ENCODE data around the gene TMEM120B. TPM values are rescaled to one million over a fixed set of nuclear protein-coding genes. Genes with fewer than 3 reads are reported as not detected.
"Not testable (repeated sequence)": the region's sequence is repeated elsewhere in the genome, so short reads cannot be mapped to it uniquely, and the experiment has no call there.

TMEM120B gene
- total RNA-seq, 1 donor from 2014 or later, result 5.0 TPM

DNA sequence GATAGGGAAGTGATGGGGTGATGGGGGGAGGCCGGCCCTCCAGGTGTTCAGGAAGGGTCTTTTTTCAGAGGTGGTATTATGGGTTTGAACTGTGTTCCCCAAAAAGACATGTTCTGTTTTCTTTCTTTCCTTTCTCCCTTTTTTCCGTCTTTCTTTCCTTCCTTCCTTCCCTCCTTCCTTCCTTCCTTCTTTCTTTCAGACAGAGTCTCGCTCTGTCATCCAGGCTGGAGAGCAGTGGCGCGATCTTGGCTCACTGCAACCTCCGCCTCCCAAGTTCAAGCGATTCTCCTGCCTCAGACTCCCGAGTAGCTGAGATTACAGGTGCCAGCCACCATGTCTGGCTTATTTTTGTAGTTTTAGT, 3.5 kb upstream of the TMEM120B start:
- DNase-seq (ENCODE audit: low read depth in 2 of 2), result not testable (repeated sequence)

DNA sequence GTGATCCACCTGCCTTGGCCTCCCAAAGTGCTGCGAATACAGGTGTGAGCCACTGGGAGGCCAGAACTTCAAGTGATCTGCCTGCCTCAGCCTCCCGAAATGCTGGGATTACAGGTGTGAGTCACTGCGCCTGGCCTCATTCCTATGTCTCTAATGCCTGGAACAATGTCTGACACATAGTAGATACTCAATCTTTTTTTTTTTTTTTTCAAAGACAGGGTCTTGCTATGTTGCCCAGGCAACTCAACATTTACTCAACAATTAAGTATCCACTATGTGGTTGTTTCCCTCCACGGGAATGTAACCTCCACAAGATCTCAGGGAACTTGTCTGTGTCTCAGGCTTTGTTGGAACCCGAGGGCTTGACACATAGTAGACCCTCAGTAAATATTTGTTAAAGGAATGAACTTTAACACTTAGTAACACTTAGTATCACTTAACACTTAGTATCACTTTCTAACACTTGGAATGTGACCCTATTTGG, 3.0 kb upstream of the TMEM120B start:
- peak in 1 of 2 donors; percentile 65 for DNase-seq (ENCODE audit: low read depth in 2 of 2)

GRCh38 chr12:121711361-121712189, 977 bp upstream of the TMEM120B start:
- peak in 1 of 2 donors; percentile 28 for DNase-seq (ENCODE audit: low read depth in 2 of 2)

DNA sequence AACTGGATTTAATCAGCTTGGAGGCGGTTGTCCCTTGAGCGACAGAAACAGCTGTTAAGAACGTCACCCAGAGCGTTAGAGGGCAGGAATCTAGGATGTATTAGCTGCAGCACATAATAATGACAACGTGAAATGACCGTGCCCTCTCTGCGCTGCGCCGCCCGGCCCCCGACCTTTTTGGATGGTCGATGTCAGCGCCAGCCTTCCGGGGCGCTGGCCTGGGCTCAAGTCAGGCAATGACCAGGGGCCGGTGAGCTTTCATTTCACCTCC, 427 bp upstream of the TMEM120B start:
- peak; percentile 32 to 37 for DNase-seq (ENCODE audit: low read depth in 2 of 2)

GRCh38 chr12:121713257-121713777, 765 bp downstream of the TMEM120B start:
- no peak for DNase-seq (ENCODE audit: low read depth in 2 of 2)

DNA sequence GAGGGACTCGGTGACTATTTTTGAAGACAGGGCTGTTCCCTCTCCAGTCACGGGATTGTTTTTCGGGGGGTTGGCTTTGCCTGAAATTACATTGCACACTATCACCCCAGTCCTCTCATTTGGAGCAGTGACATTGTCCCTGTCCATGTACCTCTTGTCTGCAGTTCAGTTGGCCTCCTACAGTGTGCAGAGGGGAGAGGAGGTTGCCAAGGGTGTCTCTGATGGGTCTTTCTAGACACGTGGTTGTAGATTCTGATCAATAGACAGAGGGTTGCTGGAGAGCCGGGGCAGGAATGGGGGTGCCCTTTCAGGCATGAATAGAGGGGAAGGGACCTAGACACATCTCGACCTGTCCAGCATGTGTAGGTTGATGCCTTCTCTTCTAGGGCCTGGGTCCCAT, 1.2 kb downstream of the TMEM120B start:
- no peak for DNase-seq (ENCODE audit: low read depth in 2 of 2)

DNA sequence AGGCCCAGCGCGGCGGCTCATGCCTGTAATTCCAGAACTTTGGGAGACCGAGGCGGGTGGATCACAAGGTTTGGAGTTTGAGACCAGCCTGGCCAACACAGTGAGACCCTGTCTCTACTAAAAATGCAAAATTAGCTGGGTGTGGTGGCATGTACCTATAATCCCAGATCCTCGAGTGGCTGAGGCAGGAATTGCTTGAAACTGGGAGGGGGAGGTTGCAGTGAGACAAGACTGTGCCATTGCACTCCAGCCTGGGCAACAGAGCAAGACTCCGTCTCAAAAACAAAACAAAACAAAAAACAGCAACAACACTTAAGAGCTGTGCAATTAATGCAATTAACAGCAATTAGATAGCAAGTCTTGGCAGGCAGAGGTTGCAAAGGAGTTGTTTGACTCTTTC, 2.5 kb downstream of the TMEM120B start:
- DNase-seq (ENCODE audit: low read depth in 2 of 2), result not testable (repeated sequence)

DNA sequence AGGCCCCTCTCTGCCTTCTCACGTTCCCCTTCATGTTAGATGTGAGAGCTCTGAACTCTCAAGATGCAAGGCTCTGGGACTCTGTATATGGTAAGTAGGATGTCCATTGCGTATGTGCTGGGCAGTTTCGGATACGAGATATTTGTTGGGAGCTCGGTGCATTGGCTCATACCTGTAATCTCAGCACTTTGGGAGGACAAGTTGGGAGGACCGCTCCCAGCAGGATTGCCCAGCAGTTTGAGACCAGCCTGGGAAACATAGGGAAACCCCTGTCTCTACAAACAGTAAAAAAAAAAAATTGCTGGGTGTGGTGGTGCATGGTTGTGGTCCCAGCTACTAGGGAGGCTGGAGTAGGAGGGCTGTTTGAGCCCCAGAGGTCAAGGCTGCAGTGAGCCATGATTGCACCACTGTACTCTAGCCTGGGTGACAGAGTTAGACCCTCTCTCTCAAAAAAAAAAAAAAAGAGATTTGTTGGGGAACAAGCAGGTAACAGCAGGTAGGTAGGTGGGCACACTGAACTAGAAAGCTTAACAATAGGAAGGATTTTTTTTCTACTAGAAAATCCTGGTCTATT, 3.4 kb downstream of the TMEM120B start:
- DNase-seq (ENCODE audit: low read depth in 2 of 2), result no peak

DNA sequence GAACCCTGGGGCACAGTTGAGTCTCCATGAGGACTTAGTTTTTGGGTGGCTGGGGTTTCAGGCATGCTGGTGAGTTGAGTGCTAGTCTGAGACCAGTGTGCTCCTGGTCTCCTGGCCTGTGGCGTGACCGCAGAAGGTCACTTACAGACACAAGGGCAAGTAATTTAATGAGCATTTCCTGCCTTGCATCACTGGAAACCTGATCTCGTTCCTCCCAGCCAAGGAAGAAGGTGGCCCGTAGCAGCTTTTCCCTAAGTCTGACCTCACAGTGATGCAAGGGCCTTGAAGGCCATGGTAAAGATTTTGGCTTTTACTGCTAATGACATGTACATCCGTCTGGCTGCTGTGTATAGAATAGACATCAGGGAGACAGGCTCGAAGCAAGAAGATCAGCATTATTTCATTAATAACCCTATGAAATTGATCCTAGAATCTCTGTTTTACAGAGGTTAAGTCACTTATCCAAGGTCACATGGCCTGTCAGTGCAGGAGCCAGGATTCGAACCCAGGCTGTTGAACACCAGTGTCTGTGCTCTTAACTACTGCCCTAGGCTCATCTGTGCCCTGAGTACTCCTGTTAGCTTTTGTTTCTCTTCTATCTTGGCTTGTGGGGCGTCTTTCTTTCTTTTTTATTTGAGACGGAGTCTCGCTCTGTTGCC, 4.6 kb downstream of the TMEM120B start:
- peak in 1 of 2 donors; percentile 85 for DNase-seq (ENCODE audit: low read depth in 2 of 2)

DNA sequence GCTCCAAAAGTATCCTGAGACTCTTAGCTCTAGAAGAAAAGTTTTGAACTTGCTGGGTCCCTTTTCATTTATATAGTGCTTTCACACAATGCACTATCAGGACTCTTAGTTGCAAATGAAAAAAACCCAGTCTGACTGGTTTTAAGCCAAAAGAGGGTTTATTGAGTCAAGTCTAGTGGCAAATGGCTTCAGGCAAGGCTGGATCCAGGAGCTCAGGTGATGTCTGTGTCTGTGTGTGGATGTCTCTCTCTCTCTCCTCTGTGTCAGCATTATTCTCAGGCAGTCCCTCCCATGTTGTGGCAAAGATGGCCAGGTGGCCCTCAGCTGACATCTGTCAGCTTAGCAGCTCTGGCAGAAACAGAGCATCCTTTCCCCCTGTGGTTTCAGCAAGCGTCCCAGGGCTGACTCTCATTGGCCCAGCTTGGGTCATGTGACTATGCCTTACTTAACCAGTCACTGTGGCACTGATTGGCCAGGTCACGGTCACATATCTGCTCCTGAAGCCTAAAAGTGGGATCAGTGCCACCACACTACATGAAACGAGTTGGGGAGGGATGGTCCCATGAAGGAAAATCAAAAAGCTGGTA, 6.2 kb downstream of the TMEM120B start:
- DNase-seq (ENCODE audit: low read depth in 2 of 2), result no peak

- DNase-seq (ENCODE audit: low read depth in 2 of 2), result peak in 1 of 2 donors; percentile 71
These were observed 7.4 kb downstream of the TMEM120B start for GRCh38 chr12:121719926-121720414.

GRCh38 chr12:121720762-121721161, 8.2 kb downstream of the TMEM120B start:
- no peak for DNase-seq (ENCODE audit: low read depth in 2 of 2)

- no peak for DNase-seq (ENCODE audit: low read depth in 2 of 2)
These were observed 10.0 kb downstream of the TMEM120B start for GRCh38 chr12:121722511-121722910.

- no peak for DNase-seq (ENCODE audit: low read depth in 2 of 2)
These were observed 10.6 kb downstream of the TMEM120B start for GRCh38 chr12:121723200-121723599.

- DNase-seq (ENCODE audit: low read depth in 2 of 2), result no peak
These were observed 12.4 kb downstream of the TMEM120B start for GRCh38 chr12:121724925-121725324.

- DNase-seq (ENCODE audit: low read depth in 2 of 2), result no peak
These were observed 12.9 kb downstream of the TMEM120B start for GRCh38 chr12:121725423-121725822.

DNA sequence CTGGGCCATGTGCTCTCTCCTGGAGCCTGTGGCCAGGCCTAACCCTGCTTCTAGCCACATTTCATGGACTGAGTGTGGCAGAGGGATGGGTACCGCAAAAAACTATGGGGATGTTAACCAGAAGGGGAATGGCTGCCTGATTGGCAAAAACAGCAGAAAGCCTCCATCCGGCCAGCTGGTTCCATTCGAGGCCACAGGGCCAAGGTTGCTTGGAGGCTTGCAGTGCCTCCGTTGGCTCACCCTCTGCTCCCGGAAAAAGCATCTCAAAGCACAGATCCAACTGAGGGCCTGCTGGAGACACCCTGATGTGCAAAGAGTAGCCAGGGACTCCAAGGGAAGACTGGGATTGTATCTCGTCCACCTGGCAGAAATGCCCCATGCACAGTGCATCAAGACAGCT, 16.5 kb downstream of the TMEM120B start:
- DNase-seq (ENCODE audit: low read depth in 2 of 2), result no peak

DNA sequence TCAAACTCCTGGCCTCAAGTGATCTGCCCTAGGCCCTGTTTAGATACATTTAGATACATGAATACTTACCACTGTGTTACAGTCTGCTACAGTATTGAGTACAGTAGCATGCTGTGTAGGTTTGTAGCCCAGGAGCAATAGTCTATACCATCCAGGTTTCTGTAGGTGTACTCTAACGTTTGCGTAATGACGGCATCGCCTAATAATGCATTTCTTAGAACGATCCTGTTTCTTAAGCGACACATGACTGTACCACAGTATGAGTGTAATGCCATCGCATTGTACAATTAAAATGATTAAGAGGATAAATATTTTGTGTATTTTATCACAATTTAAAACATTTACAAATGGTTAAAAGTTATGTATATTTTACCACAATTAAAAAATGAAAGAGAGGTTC, 18.9 kb downstream of the TMEM120B start:
- DNase-seq (ENCODE audit: low read depth in 2 of 2), result no peak

DNA sequence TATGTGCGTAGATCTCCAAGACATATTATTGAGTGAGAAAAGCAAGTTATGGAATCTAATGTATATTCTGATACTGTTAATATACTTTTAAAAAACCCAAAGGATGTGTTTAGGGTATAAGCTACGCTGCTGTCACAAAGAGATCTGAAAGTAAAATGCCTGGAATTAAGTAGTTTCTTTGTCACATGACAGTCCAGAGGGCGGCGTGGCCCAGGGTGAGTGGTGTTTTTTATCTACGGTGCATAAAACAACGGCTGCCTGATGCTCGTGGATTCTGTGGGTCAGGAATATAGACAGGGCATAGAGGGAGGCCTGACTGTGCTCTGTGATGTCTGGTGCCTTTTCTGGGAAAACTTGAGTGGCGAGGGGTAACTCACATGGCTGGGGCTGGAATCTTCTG, 21.3 kb downstream of the TMEM120B start:
- DNase-seq (ENCODE audit: low read depth in 2 of 2), result no peak

GRCh38 chr12:121738340-121738858, 25.8 kb downstream of the TMEM120B start:
- no peak for DNase-seq (ENCODE audit: low read depth in 2 of 2)

GRCh38 chr12:121740847-121741246, 28.3 kb downstream of the TMEM120B start:
- DNase-seq (ENCODE audit: low read depth in 2 of 2), result no peak

DNA sequence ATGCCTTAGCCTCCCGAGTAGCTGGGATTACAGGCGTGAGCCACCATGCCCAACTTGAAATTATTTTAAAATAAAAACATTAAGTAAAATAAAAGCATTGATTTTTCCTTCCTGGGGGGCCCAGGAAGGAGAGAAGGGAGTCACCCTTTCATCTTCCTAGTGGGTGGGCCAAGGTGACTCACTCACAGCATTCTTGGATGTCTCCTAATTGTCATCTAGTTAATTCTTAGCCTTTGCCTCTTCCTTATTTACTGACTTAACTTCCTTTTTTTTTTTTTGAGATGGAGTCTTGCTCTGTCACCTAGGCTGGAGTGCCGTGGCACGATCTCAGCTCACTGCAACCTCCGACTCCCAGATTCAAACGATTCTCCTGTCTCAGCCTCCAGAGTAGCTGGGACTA, 29.2 kb downstream of the TMEM120B start:
- DNase-seq (ENCODE audit: low read depth in 2 of 2), result no peak

Data from lung microvascular endothelial cell (primary cell).